Mucosa of stomach (tissue), 1 donor: Measurements from ENCODE around the gene STX1A.
"Not testable (repeated sequence)": the region's sequence is repeated elsewhere in the genome, so short reads cannot be mapped to it uniquely, and the experiment has no call there.

Experiments
- H3K27me3 ChIP-seq: one replicate; pipeline ENCODE4 v1.7.0; 2013; ENCODE audit warnings: mild to moderate bottlenecking, low read length; ENCODE audit not compliant: control insufficient read depth, insufficient read depth
- H3K36me3 ChIP-seq: one replicate; pipeline ENCODE4 v1.7.0; 2013; ENCODE audit warnings: low read length; ENCODE audit not compliant: control insufficient read depth, insufficient read depth
- H3K4me1 ChIP-seq: one replicate; pipeline ENCODE4 v1.7.0; 2013; ENCODE audit warnings: mild to moderate bottlenecking, low read length; ENCODE audit not compliant: control insufficient read depth, insufficient read depth
- H3K4me3 ChIP-seq: one replicate; pipeline ENCODE4 v1.7.0; 2013; ENCODE audit warnings: low read length
- H3K9ac ChIP-seq: one replicate; pipeline ENCODE4 v1.7.0; 2013; ENCODE audit warnings: mild to moderate bottlenecking, low read length, moderate library complexity
- H3K9me3 ChIP-seq: one replicate; pipeline ENCODE4 v1.7.0; 2013; ENCODE audit warnings: mild to moderate bottlenecking, low read length, moderate library complexity; ENCODE audit not compliant: control insufficient read depth
- donor health status: Pancreatic carcinoma.

The STX1A gene

GRCh38 chr7:73683788-73684693 lies 35.4 kb downstream of the STX1A start:
- peak overlapping the region; percentile 94 for H3K9ac ChIP-seq
- H3K4me1 ChIP-seq = peaks cover 28% of the 10 kb centered on the region
- no peaks in the 10 kb centered on the region for H3K9me3 ChIP-seq

DNA sequence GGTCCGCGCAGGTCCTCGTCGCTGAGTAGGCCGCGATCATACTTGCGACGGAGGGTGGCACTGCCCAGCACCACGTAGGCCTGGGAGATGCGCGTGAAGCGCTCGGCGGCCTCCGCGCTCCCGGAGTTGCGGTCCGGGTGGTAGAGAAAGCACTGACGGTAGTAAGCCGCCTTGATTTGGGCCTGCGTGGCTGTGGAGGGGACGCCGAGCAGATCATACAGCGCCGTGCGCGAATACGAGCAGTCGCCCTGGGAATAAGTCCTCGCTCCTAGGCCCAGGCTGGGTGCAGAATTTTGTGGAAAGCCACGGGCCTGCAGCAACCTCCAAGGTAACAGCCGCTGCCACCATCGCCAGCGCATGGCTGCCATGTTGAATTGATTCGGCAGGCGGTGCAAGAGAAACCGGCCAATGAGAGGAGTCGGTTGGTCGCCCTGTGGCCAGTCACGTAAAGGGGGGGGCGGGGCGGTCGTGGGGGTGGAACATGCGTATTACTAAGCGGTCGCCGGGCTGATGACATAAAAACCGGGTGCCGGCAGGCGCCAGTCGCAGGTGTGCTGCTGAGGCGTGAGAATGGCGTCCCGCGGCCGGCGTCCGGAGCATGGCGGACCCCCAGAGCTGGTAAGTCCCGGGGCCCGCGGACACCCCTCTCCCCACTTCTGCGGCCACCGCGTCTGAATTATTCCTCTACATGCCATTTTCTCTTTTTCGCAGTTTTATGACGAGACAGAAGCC lies 36.2 kb downstream of the STX1A start, which contains the start of the genes BUD23 and DNAJC30:
Gene BUD23 (plus strand): TSS at position 542 of the 732 bp plus-strand sequence. CDS start 29 bp downstream, at position 571.
Gene DNAJC30 (minus strand): TSS at position 398 of the 732 bp plus-strand sequence. CDS start 30 bp downstream, at position 368.
- peaks cover 28% of the 10 kb centered on the region for H3K4me1 ChIP-seq
- no peaks in the 10 kb centered on the region for H3K36me3 ChIP-seq
- H3K9ac ChIP-seq = peak within 1 kb of the TSS; percentile 94
- H3K9me3 ChIP-seq = no peaks in the 10 kb centered on the region
- no peaks in the 10 kb centered on the region for H3K27me3 ChIP-seq
- H3K4me3 ChIP-seq = peak within 1 kb of the TSS; percentile 88

More at GRCh38 chr7:73683788-73684693, 35.4 kb downstream of the STX1A start:
- Histone ChIP-seq H3K4me3 (peak overlapping the region; percentile 88), H3K27me3 (no peaks in the 10 kb centered on the region), H3K36me3 (no peaks in the 10 kb centered on the region)

GRCh38 chr7:73682745-73683055 lies 36.8 kb downstream of the STX1A start:
- Histone ChIP-seq H3K9ac (peak overlapping the region; percentile 89), H3K4me3 (peak overlapping the region; percentile 88), H3K27me3 (no peaks in the 10 kb centered on the region), H3K36me3 (no peaks in the 10 kb centered on the region), H3K9me3 (no peaks in the 10 kb centered on the region), H3K4me1 (peaks cover 28% of the 10 kb centered on the region)

GRCh38 chr7:73681031-73681430 lies 38.4 kb downstream of the STX1A start:
- H3K9ac ChIP-seq = no peak overlapping the region
- no peak overlapping the region for H3K4me3 ChIP-seq
- H3K9me3 ChIP-seq = no peaks in the 10 kb centered on the region
- H3K27me3 ChIP-seq = no peaks in the 10 kb centered on the region
- no peaks in the 10 kb centered on the region for H3K36me3 ChIP-seq
- peaks cover 28% of the 10 kb centered on the region for H3K4me1 ChIP-seq

DNA sequence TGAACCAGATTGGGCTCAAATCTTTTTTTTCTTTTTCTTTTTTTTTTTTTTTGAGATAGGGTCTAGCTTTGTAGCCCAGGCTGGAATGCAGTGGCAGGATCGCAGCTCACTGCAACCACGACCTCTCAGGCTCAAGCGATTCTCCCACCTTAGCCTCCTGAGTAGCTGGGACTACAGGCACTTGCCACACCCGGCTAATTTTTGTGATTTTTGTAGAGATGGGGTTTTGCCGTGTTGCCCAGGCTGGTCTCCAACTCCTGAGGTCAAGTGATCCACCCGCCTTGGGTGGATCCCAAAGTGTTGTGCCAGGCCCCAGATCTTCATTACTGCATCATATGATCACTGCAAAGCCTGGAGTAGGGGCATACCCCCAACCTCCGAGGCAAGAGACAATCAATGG lies 39.0 kb downstream of the STX1A start:
- Histone ChIP-seq H3K27me3 (no peaks in the 10 kb centered on the region), H3K36me3 (no peaks in the 10 kb centered on the region), H3K4me3 (no peak overlapping the region), H3K9me3 (no peaks in the 10 kb centered on the region), H3K9ac (no peak overlapping the region), H3K4me1 (peaks cover 28% of the 10 kb centered on the region)

DNA sequence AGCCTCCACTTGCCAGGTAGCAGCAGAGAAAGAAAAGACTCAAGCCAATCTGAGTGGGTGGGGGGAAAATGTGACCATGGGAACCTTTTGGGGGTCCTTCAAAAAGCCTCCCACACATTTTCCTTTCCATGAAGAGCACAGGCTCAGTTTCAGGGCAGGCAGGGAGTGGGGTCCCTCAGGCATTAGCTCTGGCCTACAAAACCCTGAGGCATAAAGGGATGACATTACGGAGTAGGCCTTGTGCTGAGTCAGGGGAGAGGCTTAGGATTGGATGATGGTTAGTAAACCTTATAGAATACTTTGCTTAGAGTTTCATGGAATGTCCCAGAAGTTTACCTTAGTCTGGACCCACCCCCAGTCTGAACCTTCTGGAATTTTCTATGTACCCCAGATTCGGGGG lies 39.8 kb downstream of the STX1A start:
- Histone ChIP-seq H3K4me3 (no peak overlapping the region), H3K9ac (no peak overlapping the region), H3K27me3 (no peaks in the 10 kb centered on the region), H3K36me3 (no peaks in the 10 kb centered on the region), H3K9me3 (no peaks in the 10 kb centered on the region), H3K4me1 (peaks cover 28% of the 10 kb centered on the region)

DNA sequence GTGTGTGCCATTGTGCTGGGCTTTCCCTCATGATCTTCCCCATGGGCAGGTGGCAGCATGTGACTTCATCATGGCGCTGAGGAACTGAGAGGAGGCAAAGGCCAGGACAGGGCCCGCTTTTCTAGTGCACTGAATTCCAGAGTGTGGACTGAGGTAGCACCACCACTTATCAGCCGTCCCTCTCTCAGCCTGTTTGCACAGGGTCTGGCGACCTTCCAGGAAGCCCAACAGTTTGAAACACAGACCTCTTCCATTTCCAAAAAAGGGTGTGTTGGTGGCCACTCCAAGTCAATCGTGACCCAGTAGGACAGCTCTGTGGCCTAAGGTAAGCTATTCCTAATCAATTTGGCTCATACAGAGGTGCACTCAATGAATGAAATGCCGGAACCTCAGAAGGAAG lies 40.6 kb downstream of the STX1A start:
- H3K36me3 ChIP-seq = no peaks in the 10 kb centered on the region
- H3K4me1 ChIP-seq = peaks cover 24% of the 10 kb centered on the region
- no peaks in the 10 kb centered on the region for H3K27me3 ChIP-seq
- H3K9me3 ChIP-seq = no peaks in the 10 kb centered on the region
- H3K4me3 ChIP-seq = no peak overlapping the region
- H3K9ac ChIP-seq = no peak overlapping the region

DNA sequence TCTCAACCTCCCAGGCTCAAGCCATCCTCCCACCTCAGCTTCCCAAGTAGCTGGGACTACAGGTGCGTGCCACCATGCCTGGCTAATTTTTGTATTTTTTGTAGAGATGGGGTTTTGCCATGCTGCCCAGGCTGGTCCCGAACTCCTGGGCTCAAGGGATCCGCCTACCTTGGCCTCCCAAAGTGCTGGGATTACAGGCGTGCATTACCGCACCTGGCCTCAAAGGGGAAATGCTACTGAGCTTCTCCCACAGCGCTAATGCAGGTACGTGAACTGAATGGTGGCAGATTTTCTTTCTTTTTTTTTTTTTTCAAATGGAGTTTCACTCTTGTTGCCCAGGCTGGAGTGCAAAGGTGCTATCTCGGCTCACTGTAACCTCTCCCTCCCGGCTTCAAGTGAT lies 43.4 kb downstream of the STX1A start:
- H3K9ac ChIP-seq, H3K27me3 ChIP-seq, H3K9me3 ChIP-seq, H3K4me1 ChIP-seq, H3K4me3 ChIP-seq, H3K36me3 ChIP-seq: not testable (repeated sequence)

- Histone ChIP-seq H3K9ac (no peak overlapping the region), H3K4me3 (no peak overlapping the region), H3K9me3 (no peaks in the 10 kb centered on the region), H3K36me3 (no peaks in the 10 kb centered on the region), H3K27me3 (no peaks in the 10 kb centered on the region), H3K4me1 (peaks cover 3% of the 10 kb centered on the region)
Measured at GRCh38 chr7:73674468-73675124, 44.9 kb downstream of the STX1A start.

DNA sequence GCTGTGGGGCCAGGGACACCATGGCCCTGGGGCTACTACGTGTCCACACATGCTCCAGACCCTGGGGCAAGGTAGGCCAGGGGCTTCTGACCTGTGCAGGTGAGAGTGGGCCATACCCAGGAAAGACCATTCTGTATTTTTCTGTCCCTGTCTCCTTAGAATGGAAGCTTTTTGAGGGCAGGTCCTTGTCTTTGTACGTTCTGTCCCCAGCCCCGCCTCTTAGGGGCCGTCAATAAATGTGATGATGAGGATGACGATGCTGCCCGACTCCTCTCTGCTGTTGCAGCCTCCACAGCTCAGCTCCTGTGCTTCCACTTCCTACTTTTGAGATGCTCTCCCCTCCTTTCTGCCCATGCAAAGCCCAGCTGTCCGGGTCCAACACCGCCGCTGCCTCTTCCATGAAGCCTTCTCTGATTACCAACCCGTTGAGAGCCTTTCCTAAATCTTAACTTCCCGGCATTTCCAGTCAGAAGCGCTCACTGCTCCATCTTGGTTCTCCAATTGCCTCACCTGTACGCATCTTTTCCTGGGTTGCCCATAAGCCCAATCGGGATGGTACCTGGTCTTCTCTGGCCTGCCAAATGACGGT lies 47.5 kb downstream of the STX1A start:
- H3K36me3 ChIP-seq = no peaks in the 10 kb centered on the region
- H3K27me3 ChIP-seq = peaks cover 7% of the 10 kb centered on the region
- peaks cover 7% of the 10 kb centered on the region for H3K4me1 ChIP-seq
- no peak overlapping the region for H3K9ac ChIP-seq
- no peaks in the 10 kb centered on the region for H3K9me3 ChIP-seq
- H3K4me3 ChIP-seq = no peak overlapping the region

DNA sequence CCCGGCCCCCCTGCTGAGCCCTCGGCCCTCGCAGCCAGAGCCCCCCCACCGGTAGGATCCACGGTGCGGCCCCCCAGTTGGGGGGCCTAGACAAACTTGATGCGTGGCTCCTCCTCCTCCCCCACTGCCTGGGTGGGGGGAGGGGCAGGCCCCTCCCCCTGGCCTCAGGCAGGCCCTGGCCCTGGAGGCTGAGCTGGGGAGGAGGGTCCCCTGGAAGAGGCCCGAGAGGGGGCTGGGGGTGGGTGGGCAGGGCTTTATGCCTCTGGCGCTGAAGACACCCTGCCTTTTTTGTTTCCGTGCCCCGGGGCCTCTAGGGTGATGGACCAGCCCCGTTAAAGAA lies 48.2 kb downstream of the STX1A start:
- Histone ChIP-seq H3K27me3 (peaks cover 7% of the 10 kb centered on the region), H3K9ac (no peak overlapping the region), H3K4me1 (peaks cover 7% of the 10 kb centered on the region), H3K36me3 (no peaks in the 10 kb centered on the region), H3K9me3 (no peaks in the 10 kb centered on the region), H3K4me3 (no peak overlapping the region)
